GM19468 (cell line): ENCODE data around the gene GID8.

ENCODE experiments used
- ATAC-seq: cut with Tn5 transposase; IDR thresholded peaks from one replicate; pipeline ENCODE4 v1.9.1; 2021; ENCODE audit warnings: mild to moderate bottlenecking, moderate library complexity, moderate number of reproducible peaks; ENCODE audit not compliant: unreplicated experiment; ENCODE audit errors: extremely low read depth

GID8 gene

DNA sequence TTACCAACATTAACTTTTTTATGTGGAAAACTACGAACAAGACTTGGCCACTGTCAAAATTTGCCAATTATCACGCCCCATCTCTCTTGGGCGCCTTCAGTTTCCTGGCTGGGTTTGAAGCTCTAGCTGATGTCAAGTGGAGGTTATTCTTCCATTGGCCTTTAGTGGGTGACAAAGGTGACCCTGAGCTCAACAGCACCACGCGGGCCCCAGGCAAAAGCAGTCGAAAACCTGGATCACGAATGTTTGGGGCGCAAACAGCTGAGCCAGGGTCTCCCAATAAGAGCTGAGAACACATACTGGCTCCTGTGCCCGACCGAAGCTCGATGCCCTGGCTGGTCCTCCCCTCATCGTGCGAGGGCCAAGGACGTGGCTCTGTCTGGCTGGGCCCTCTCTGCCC lies 41.4 kb downstream of the GID8 start:
- ATAC-seq = no peak

DNA sequence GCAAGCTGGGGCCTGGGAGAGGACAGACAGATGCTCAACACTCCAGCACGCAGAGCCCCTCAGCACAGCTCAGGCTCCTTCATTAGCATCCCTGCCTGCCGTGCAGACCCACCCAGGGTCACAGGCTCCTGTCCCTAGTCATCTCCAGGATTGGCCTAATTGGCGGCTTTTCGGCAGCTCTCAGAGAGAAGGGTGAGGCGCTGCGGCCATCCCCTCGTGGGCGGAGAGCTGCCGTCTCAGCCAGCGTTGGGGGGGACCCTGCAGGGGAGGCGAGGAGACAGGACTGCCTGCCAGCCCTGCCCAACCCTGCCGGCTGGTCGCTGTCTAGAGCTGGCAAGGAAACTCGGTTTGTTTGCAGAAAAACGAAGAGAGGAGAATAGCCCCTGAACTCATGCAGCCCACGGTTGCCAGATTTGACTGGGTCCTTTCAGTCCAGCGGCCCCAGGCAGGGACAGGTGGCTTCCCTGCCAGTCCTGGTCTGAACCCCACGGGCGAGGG lies 42.0 kb downstream of the GID8 start:
- ATAC-seq = no peak

DNA sequence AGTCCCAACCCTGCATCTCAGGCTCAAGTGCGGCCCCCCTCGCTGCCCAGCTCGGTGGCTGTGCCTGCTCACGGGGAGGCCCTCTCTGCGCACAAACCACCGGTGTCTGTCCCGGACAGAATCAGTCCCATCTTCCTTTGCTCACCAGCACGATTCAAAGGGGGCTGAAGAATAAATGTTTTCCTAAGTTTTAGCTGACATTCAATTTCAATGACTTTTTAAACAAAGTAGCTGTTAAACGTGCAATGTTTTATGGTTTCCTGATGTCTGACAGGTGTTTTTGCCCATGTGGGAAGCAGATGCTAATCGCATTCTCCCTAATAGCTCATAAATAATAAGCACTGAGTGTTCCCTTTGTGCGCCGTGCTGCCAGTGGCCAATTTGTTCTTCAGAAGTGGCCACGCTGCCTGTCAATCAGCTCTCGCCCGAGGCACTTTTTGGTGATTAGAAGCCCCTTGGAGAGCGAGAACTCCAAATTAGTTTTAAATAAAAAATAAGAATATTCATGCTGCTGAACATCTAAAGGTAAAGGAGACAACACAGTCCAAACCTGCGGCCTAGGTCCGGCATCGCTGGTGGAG lies 42.5 kb downstream of the GID8 start:
- no peak for ATAC-seq

DNA sequence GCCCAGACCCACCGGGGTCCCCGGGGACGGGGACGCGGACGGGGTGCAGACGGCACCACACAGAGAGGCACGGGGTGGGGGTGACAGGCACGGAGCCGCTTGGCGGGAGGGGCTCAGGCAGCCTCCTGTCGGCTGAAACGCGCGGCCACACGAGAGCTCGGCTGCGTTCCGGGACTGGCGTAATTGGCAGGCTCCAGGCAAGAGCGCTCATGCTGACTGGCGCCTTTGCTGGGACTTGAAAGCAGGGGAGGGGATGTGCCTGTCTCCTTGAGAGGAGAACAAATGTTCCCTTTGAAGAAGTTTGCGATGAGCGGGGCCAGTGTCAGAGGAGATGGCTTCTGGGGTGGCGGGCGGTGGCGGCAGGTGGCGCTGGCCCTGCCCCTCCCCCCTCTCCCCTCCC lies 43.0 kb downstream of the GID8 start:
- ATAC-seq = no peak

DNA sequence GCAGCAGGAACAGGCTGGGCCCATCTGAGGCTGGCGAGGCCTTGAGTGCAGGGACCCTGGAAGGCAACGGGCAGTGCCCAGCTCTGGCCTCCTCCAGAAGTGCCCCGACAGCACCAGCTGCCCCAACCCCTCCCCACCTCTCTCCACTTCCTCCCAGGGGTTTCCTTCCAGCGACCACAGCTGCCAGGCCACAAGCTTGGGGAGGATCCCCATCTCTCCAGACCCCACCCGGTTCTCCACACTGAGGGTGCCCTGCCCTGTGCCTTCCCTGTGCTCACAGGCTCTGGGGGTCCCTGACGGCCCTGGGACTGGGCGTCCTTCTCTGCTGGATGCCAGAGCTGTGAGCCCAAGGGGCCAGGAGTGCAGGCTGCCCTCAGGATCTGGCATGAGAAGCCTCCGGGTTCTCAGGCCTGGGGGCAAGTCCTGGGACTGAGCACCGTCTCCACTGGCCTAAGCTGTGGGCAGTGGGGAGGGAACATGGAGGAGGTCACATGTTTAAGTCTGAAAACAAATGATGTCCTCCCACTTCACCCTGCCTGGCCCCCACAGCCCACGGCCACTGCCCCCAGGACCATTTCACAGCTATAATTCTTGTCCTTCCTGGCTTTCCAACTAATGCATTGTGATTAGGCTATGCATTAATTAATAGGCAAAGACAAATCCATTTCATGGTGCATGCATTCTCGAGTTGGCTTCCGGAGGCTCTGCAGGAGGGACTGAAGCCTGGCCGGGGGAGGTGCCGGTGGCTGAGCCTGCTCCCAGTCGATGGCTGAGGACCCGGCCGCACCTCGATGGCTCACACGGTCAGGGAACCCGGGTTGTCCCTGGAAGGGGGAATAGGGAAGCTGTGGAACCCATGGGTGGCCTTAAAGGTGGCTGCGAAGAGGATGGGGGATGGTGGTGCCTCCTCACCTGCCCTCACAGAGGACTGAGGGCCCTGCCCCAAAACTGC lies 44.5 kb downstream of the GID8 start:
- no peak for ATAC-seq

DNA sequence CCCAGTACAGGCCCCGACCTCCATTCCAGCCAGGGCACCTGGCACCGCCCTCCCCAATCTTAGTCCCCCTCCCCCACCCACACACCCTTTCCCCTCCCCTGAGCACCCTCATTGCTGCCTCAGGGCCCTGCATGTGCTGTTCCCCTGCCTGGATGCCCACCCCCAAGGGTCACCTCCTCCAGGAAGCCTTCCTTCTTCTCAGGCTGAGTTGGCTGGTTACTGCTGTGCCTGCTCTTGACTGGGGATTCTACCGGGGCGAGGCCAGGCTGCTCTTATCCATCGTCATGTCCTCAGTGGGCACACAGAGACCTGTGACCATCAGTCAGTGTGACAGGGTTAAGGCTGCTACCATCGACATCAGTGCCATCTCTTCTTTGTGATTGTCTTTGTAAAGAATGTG lies 45.3 kb downstream of the GID8 start:
- no peak for ATAC-seq

DNA sequence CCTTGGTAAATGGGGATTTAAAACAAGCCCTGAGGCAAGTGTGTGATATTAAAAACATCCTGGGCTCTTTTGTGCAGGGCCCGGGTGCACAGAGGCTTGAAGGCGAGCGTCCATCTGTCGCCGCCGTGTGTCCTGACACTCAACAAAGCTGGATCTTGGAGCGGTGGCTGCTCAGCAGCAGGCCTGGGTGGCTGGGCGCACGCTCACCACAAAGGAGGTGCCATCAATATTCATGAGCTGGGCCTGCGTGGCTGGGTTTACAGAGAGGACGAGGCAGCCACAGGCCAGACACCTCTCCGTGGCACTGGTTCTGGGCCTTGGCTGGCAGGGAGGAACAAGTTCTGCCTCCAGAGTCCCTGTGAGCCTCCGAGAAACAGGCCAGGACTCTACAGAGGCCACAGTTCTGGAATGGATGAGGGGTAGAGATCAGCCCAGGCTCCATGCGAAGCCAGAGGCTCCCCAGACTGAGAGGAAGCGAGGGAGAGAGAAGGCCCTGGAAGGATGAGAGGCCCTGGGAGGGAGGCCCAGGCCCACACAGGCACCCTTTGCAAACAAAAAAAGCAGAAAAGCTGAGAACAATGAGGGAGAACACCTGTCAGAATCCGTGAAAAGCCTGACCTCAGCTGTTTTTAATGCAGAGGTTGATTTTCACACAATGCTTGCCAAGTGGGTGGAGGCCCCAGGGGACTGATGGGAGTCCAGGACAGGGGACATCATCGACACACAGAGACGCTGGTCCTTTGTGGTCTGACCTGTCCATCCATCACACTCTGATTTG lies 46.9 kb downstream of the GID8 start:
- no peak for ATAC-seq

DNA sequence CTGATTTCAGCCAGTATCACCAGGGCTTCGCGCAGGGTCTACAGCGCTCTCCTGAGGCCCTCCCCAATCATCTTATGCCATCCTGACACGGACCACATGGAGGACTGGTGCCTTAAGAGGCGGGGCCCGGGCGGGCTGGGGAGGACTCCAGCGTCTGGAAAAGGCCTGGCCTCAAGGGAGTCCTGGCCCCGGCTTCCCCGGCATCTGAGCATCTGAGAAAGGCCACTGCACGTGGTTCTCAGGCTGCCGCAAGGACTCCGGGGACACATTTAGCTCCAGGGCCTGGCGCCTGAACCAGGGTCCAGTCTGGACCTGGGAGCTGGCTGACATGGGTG lies 47.5 kb downstream of the GID8 start:
- ATAC-seq = no peak

DNA sequence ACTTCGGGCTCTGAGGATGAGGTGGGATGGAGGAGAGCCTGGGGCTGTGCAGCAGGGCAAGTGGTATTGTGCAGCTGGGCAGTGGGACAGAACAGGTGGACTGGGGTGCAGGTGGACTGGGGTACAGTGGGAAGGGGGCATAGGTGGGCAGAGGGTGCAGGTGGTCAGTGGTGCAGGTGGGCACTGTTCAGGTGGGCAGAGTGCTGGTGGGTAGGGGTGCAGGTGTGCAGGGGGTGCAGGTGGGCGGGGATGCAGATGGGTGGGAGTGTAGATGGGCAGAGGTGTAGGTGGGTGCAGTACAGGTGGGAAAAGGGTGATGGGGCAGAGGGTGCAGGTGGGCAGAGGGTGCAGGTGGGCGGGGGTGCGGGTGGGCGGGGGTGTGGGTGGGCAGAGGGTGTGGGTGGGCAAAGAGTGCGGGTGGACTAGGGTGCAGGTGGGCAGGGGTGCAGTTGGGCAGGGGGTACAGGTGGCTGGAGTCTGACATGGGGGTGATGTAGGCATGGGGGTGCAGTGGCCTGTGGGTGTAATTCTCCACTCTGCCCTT lies 48.4 kb downstream of the GID8 start:
- ATAC-seq = no peak

DNA sequence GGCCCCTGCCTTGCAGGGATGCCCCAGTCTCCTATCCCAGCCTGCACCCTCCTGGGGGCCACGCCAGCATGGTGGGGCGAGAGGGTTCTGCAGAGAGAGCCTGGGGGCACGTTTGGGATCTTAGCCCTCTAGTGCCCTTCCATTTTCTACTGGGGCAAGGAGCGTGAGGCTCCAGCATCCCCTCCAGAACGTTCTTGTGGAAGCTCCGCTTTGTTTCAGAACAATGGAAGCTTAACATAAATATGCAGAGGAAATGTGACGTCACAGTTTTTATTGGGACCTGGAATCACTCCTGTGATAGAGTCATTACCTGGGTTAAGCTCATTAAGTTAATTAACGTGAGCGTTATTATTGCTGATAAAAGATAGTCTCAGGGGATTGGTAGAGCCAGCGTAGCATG lies 49.2 kb downstream of the GID8 start:
- no peak for ATAC-seq

DNA sequence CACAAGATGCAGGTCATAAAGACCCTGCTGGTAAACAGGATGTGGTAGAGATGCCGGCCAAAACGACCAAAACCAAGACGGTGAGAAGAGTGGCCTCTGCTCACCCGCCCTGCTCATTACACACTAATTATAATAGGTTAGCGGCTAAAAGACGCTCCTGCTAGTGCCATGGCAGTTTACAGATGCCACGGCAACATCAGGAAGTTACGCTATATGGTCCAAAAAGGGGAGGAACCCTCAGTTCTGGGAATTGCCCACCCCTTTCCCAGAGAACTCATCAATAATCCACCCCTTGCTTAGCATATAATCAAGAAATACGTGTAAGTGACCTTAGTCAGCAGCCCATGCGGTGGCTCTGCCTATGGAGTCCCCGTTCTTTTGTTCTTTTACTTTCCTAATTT lies 51.3 kb downstream of the GID8 start:
- no peak for ATAC-seq

DNA sequence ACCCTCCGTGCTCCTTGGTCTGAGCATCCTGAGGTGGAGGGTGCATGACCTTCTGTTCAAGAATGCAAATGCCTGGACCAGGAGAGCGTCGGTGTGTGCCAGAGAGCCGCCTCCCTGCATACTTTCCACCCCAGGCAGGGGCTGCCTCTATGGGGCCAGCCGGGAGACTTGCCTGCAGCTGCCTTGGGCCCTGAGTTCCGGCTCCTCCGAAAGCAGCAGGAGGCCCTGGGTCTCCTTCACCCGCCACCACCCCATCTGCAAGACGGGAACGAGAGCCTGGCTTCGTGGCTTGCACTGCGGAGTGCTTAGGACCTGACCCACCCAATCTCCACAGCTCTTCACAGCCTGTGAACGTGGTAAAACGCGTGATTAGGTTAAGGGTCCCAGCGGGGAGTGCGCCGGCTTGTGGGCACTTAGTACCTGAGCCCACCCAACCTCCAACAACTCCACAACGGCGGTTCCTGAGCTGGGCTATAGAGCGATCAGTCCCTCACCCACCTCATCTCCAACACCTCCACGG lies 52.4 kb downstream of the GID8 start:
- no peak for ATAC-seq

DNA sequence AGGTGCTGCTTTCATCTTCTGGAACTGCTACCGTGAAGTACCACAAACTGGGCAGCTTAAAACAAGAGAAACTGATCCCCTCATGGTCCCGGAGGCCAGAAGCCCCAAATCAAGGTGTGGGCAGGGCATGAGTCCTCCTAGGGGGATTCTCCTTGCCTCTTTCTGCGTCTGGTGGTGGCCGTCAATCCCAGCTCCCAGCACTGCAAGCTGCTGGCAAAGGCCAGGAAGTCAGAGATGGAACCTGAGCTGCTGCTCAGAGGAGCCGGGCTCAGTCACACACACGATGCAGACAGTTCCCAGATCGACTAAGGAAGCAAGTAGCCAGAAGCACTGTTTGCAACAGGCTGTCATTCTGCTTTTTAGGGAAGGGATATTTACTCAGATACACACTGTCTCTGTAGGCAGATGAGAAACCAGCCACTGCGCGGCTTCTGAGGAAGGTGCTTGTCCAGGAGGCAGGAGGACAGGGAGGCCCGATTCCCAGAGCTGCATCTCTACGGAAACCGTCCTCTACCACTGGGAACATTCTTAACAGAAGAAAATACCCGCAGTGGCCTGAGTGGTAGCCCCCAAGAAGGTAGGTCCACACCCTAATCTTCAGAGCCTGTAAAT lies 53.4 kb downstream of the GID8 start:
- no peak for ATAC-seq

DNA sequence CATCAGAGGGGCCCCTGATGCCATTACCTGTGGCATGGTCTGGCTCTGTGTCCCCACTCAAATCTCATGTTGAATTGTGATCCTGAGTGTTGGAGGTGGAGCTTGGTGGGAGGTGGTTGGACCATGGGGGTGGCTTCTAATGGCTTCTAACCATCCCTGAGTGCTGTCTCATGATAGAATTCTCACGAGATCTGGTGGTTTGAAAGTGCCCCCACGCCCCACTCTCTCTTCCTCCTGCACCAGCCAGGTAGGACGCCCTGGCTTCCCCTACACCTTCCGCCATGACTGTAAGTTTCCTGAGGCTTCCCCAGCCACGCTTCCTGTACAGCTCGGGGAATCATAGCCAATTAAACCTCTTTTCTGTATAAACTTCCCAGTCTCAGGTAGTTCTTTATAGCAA lies 53.9 kb downstream of the GID8 start:
- no peak for ATAC-seq

DNA sequence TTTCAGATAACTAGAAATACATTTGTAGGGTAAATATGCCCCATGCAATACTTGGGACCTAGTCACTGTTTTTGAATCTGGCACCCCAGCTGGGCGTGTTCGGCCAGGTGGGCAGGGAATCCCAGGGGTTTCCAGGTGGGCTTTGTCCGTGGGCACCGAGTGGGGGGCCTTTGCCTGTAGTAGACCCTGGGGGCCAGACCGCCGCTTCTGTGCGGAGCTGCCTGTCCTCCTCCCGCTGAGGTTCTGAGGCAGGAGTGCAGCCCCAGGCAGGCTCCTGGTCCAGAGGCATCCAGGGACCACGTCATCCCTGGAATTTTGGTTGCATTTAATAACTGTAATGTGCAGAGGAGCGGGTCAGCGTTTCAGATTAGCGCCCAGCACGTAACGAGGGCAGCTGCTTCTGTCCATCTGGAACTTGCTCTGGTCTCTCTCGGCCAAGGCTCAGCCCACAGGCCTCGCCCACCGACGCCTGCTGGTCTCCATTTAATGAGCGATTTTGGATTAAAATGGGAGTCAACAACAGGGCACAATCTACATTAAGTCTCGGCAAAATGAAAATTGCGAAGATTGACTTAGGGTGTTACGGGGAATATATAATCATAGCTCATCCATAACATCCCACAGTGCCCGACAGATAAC lies 56.0 kb downstream of the GID8 start:
- no peak for ATAC-seq

DNA sequence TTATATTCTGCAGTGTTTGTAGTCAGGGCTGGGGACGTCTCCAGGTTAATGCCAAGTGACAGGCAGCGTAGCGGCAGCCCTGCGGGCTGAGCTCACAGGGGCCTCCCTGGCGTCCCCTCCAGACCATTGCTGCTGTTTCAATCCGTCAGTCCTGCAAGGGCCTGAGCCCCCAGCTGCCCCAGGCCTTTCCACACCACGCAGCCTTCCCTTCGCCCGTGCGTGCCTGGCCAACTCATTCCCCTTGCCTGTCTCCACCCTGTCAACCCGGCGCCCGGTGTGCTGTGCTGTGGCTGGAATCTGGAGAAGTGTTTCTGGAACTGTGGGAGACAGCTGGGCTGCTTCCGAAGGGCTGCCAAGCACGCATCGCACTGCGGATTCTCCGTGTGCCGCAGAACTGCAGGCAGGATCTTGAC lies 56.9 kb downstream of the GID8 start:
- no peak for ATAC-seq

DNA sequence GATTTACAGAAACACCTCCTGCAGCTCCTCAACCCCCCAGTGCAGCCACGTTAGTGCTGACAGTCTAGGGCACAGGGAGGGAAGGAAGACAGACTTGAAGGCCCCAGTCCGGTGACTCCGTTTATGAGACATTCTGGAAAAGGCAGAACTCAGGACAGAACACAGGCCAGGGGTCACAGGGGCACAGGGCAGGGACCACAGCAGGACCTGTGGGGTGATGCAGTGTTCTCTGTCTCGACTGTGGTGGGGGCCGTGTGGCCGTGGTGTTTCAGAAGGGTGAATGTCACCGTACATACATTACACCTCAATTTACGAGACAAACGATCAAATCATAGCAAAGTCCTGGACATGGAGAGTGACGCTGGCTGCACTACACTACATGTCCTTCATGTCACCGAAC lies 57.5 kb downstream of the GID8 start:
- no peak for ATAC-seq

DNA sequence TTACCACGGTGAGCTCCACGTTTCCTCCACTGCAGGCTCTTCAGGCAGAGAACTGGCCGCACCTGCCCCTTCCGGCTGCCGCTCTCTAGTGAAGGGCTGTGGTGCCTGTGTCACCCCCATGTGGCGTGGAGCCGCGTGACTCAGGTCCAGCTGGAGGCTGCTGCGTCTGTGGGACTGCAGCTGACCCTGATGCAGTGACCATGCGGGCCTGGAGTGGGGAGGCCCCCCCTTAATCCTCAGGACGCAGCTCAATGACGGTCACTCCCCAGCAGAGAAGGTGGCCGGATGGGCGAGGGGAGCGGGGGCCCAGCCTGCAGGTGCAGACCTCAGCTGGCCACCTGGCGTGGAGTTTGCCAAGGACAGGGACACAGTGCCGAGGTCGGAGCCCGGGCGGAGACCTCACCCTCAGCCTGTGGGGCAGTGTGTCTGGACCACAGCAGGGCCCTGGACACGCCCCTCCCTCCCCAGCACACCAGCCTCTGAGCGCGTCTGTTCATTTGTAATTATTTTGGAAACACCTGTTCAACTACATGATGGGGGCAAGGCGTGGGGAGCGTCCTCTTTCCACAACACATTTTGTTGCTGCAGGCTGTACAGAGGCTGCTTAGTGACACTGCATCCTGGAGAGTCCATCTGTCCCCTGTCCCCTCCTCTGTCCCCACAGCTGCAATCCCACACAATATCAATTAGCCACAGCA lies 58.1 kb downstream of the GID8 start:
- no peak for ATAC-seq

DNA sequence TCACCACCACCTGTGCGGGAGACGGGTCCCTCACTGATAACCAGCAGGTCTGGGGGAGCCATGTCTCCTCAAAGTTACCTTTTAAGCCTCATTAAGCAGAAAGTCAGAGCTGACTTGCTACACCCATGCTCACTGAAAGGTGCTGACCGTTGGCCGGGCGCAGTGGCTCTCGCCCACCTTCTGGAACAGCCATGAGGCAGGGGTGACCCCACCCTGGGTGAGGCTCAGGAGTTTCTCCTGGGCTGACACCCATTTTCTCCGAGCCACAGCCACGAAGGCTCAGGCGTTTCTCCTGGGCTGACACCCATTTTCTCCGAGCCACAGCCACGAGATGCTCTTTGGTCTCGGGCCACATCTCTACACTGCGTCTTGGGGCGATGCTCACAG lies 58.6 kb downstream of the GID8 start:
- no peak for ATAC-seq
